HEK293T (cell line): ENCODE data around the gene TFEC.

Source experiments
- ELF4 ChIP-seq: fragments of 450-650 bp; IDR thresholded peaks from 2 replicates; pipeline ENCODE4 v1.6.1; 2017; ENCODE audit warnings: antibody characterized with exemption
- HDGF ChIP-seq: fragments of 450-650 bp; IDR thresholded peaks from 2 replicates; pipeline ENCODE4 v1.6.1; 2017; ENCODE audit warnings: antibody characterized with exemption, borderline replicate concordance
- SUZ12 ChIP-seq: fragments of 450-650 bp; IDR thresholded peaks from 2 replicates; pipeline ENCODE4 v1.6.1; 2016; ENCODE audit warnings: mild to moderate bottlenecking

DNA sequence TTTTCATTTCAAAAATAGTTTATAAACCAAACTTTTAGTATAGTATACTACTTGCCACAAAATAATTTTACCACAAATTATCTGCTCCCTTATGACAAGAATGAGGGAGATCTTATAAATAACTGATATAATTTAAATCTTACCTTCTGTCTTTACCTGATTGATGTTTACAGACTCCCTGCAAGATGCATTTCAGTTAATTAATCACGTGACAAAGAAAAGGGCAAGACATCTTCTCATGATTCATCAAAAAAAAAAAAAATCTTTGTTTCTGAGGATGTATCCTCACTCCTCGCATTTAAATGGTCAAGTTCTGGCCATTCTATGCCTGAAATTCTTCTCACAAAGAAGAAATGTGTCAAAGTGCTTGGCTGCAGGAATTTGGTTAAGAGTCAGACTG is 2.3 kb upstream of the TFEC start:
- TF ChIP-seq HDGF (no peak), ELF4 (no peak), SUZ12 (no peak)
